H9 (cell line): ENCODE measurements around the gene CNGB1. TPM values are rescaled to one million over a fixed set of nuclear protein-coding genes. Genes with fewer than 3 reads are reported as not detected.

ENCODE experiments used
- DNase-seq: peaks from one replicate; pipeline ENCODE4 v3.0.0-alpha.2; 2017
- H2AFZ ChIP-seq: one replicate; pipeline ENCODE4 v1.6.1; 2013; ENCODE audit warnings: mild to moderate bottlenecking, low read length, control low read depth, moderate library complexity
- H2AK5ac ChIP-seq: 2 replicates; pipeline ENCODE4 v1.6.1; 2013; ENCODE audit warnings: low read length, control low read depth, mixed read lengths; ENCODE audit not compliant: insufficient read length
- H2BK120ac ChIP-seq: one replicate; pipeline ENCODE4 v1.6.1; 2013; ENCODE audit warnings: low read depth, mild to moderate bottlenecking, low read length, control low read depth, inconsistent platforms; ENCODE audit not compliant: poor library complexity, severe bottlenecking
- H2BK12ac ChIP-seq: 2 replicates; pipeline ENCODE4 v1.6.1; 2013; ENCODE audit warnings: low read length, control low read depth, mixed read lengths, low read depth; ENCODE audit not compliant: insufficient read length
- H2BK15ac ChIP-seq: 2 replicates; pipeline ENCODE4 v1.6.1; 2013; ENCODE audit warnings: low read depth, low read length, control low read depth
- H2BK20ac ChIP-seq: one replicate; pipeline ENCODE4 v1.6.1; 2013; ENCODE audit warnings: low read depth, mild to moderate bottlenecking, low read length, control low read depth, inconsistent platforms; ENCODE audit not compliant: poor library complexity, severe bottlenecking
- H2BK5ac ChIP-seq: 2 replicates; pipeline ENCODE4 v1.6.1; 2013; ENCODE audit warnings: low read length, control low read depth, mixed read lengths; ENCODE audit not compliant: insufficient read length
- H3K14ac ChIP-seq: 2 replicates; pipeline ENCODE4 v1.6.1; 2013; ENCODE audit warnings: low read length, control low read depth; ENCODE audit not compliant: insufficient read depth
- H3K18ac ChIP-seq: 2 replicates; pipeline ENCODE4 v1.6.1; 2013; ENCODE audit warnings: low read depth, mild to moderate bottlenecking, mixed read lengths, low read length, control low read depth; ENCODE audit not compliant: insufficient read length
- H3K23ac ChIP-seq: 2 replicates; pipeline ENCODE4 v1.6.1; 2013; ENCODE audit warnings: low read length, control low read depth, mixed read lengths, low read depth; ENCODE audit not compliant: insufficient read length
- H3K23me2 ChIP-seq: 2 replicates; pipeline ENCODE4 v1.6.1; 2013; ENCODE audit warnings: low read depth, mild to moderate bottlenecking, mixed read lengths, low read length, control low read depth; ENCODE audit not compliant: insufficient read length, poor library complexity, severe bottlenecking
- H3K27ac ChIP-seq: 2 replicates; pipeline ENCODE4 v1.5.1; 2013; ENCODE audit warnings: low read length, control low read depth, mixed read lengths, low read depth; ENCODE audit not compliant: insufficient read length
- H3K27me3 ChIP-seq: 2 replicates; pipeline ENCODE4 v1.6.1; 2013; ENCODE audit warnings: low read length, control low read depth, inconsistent platforms; ENCODE audit not compliant: insufficient read depth
- H3K4ac ChIP-seq: 2 replicates; pipeline ENCODE4 v1.6.1; 2013; ENCODE audit warnings: low read depth, mild to moderate bottlenecking, control low read depth, inconsistent platforms, low read length, moderate library complexity
- H3K4me1 ChIP-seq: 2 replicates; pipeline ENCODE4 v1.6.1; 2013; ENCODE audit warnings: low read length, control low read depth, inconsistent platforms; ENCODE audit not compliant: insufficient read depth
- H3K4me2 ChIP-seq: 2 replicates; pipeline ENCODE4 v1.6.1; 2013; ENCODE audit warnings: low read length, control low read depth, mixed read lengths; ENCODE audit not compliant: insufficient read length, insufficient read depth
- H3K56ac ChIP-seq: 2 replicates; pipeline ENCODE4 v1.6.1; 2013; ENCODE audit warnings: low read depth, mild to moderate bottlenecking, mixed read lengths, low read length, control low read depth; ENCODE audit not compliant: insufficient read length
- H3K79me1 ChIP-seq: 2 replicates; pipeline ENCODE4 v1.6.1; 2013; ENCODE audit warnings: low read depth, mild to moderate bottlenecking, moderate library complexity, low read length, control low read depth, inconsistent platforms; ENCODE audit not compliant: insufficient read depth, poor library complexity, severe bottlenecking
- H3K79me2 ChIP-seq: 2 replicates; pipeline ENCODE4 v1.6.1; 2013; ENCODE audit warnings: low read length, control low read depth, inconsistent platforms; ENCODE audit not compliant: insufficient read depth
- H3K9ac ChIP-seq: 2 replicates; pipeline ENCODE4 v1.6.1; 2013; ENCODE audit warnings: low read length, control low read depth, mixed read lengths; ENCODE audit not compliant: insufficient read length; ENCODE audit errors: extremely low read depth
- H3K9me3 ChIP-seq: one replicate; pipeline ENCODE4 v1.6.1; 2013; ENCODE audit warnings: low read depth, low read length, inconsistent platforms; ENCODE audit not compliant: control insufficient read depth
- H3T11ph ChIP-seq: one replicate; pipeline ENCODE4 v1.6.1; 2013; ENCODE audit warnings: mild to moderate bottlenecking, low read length, control low read depth, inconsistent platforms
- H4K20me1 ChIP-seq: one replicate; pipeline ENCODE4 v1.6.1; 2013; ENCODE audit not compliant: control insufficient read depth, insufficient read length, insufficient read depth
- H4K5ac ChIP-seq: 2 replicates; pipeline ENCODE4 v1.6.1; 2013; ENCODE audit warnings: low read depth, mild to moderate bottlenecking, mixed read lengths, low read length, control low read depth; ENCODE audit not compliant: insufficient read length
- H4K8ac ChIP-seq: replicated peaks from 2 replicates; pipeline ENCODE4 v1.6.1; 2013; ENCODE audit warnings: low read length, control low read depth, mixed read lengths, low read depth; ENCODE audit not compliant: insufficient read length
- H4K91ac ChIP-seq: 2 replicates; pipeline ENCODE4 v1.6.1; 2013; ENCODE audit warnings: low read depth, mild to moderate bottlenecking, moderate library complexity, mixed read lengths, low read length, control low read depth; ENCODE audit not compliant: insufficient read length
- H3K27ac Mint-ChIP-seq, 3 experiments: 2 replicates in 2 of 3; 3 replicates in 1 of 3; pipeline ENCODE4 v1.8.0; 2020 to 2021; ENCODE audit warnings: mixed read lengths in 3 of 3, mild to moderate bottlenecking in 1 of 3, moderate library complexity in 1 of 3
- H3K27me3 Mint-ChIP-seq: 2 replicates; pipeline ENCODE4 v1.8.0; 2021; ENCODE audit warnings: low read depth, mild to moderate bottlenecking, moderate library complexity, mixed read lengths
- H3K36me3 Mint-ChIP-seq, 3 experiments: 2 replicates in 2 of 3; 3 replicates in 1 of 3; pipeline ENCODE4 v1.8.0; 2020 to 2021; ENCODE audit warnings: low read depth in 3 of 3, mixed read lengths in 3 of 3; ENCODE audit not compliant: insufficient read depth in 1 of 3
- H3K4me1 Mint-ChIP-seq, 2 experiments: 2 replicates each; pipeline ENCODE4 v1.8.0; 2020; ENCODE audit warnings: mixed read lengths in 2 of 2
- H3K4me3 Mint-ChIP-seq, 2 experiments: 2 replicates in 1 of 2; 3 replicates in 1 of 2; pipeline ENCODE4 v1.8.0; 2020 to 2021; ENCODE audit warnings: mild to moderate bottlenecking in 2 of 2, mixed read lengths in 2 of 2, moderate library complexity in 1 of 2
- H3K9me3 Mint-ChIP-seq, 2 experiments: 2 replicates in 1 of 2; 3 replicates in 1 of 2; pipeline ENCODE4 v1.8.0; 2020; ENCODE audit warnings: mild to moderate bottlenecking in 2 of 2, mixed read lengths in 2 of 2, moderate library complexity in 1 of 2
- CTCF ChIP-seq: fragments of 200-600 bp; sonication (generic); conservative IDR thresholded peaks from 3 replicates; pipeline ENCODE4 v1.8.0; 2021; ENCODE audit warnings: antibody characterized with exemption, mild to moderate bottlenecking
- WGBS: extraction: QIAGEN DNeasy Blood & Tissue Kit; methylation state at CpG from one replicate; pipeline ENCODE4 v1.1.7; 2013; ENCODE audit warnings: missing lambda C conversion rate, low lambda C conversion rate, mixed read lengths; ENCODE audit not compliant: insufficient read length; ENCODE audit errors: extremely low coverage; 5-methylcytosine and 5-hydroxymethylcytosine counted together
- total RNA-seq: library from RNA; stranded (reverse); gene quantifications from 2 replicates; pipeline ENCODE4 v1.2.1, GENCODE V29; 2021

The CNGB1 gene
- total RNA-seq, 1 experiment from 2014 or later: not detected

- H3K4me3 Mint-ChIP-seq: no peak overlapping the region
- no CpG with 5 or more reads among the region's 5 CpGs for WGBS
- Histone ChIP-seq H3K79me2 (no peaks in the 10 kb centered on the region), H3K27me3 (no peaks in the 10 kb centered on the region), H3K56ac (no peak overlapping the region), H3K4me1 (no peaks in the 10 kb centered on the region; the same call in 1 of the 2 replicates), H2AK5ac (no peak overlapping the region), H3K18ac (no peak overlapping the region), H2BK12ac (no peak overlapping the region), H3K27ac (no peak overlapping the region), H3T11ph (no peak overlapping the region), H2BK5ac (no peak overlapping the region), H3K9ac (no peak overlapping the region), H3K4ac (no peak overlapping the region), H3K4me2 (no peak overlapping the region), H2BK15ac (no peak overlapping the region), H4K5ac (no peak overlapping the region), H4K8ac (no peak overlapping the region), H3K23ac (no peak overlapping the region), H4K91ac (no peak overlapping the region), H3K9me3 (no peaks in the 10 kb centered on the region), H2BK120ac (no peak overlapping the region), H2BK20ac (no peak overlapping the region), H3K23me2 (no peaks in the 10 kb centered on the region), H3K14ac (no peak overlapping the region), H4K20me1 (no peaks in the 10 kb centered on the region), H2AFZ (no peak overlapping the region), H3K79me1 (no peaks in the 10 kb centered on the region)
- no peak overlapping the region for H3K27ac Mint-ChIP-seq
- DNase-seq: no peak
- H3K36me3 Mint-ChIP-seq: no peaks in the 10 kb centered on the region
- peaks cover 0 to 3% of the 10 kb centered on the region in 2 experiments; a peak in 1 of 5 replicates for H3K9me3 Mint-ChIP-seq
- no peaks in the 10 kb centered on the region for H3K27me3 Mint-ChIP-seq
- peaks cover 10 to 13% of the 10 kb centered on the region in 2 experiments for H3K4me1 Mint-ChIP-seq
- no peak for TF ChIP-seq CTCF
Observed at GRCh38 chr16:57852189-57852588, 118.7 kb downstream of the CNGB1 start.
